Astrocyte of the cerebellum (primary cell): ENCODE measurements around the gene PPFIA2.

Experiments
- DNase-seq: peaks from one replicate; pipeline ENCODE4 v3.0.0-alpha.2; 2011; ENCODE audit warnings: low read depth
- H3K4me3 ChIP-seq: 2 replicates; pipeline ENCODE4 v1.5.1; 2011; ENCODE audit warnings: mild to moderate bottlenecking, low read depth, low read length, moderate library complexity
- CTCF ChIP-seq: IDR thresholded peaks from 2 replicates; pipeline ENCODE4 v1.5.1; 2012; ENCODE audit warnings: low read length, low read depth, moderate library complexity, mild to moderate bottlenecking; ENCODE audit errors: missing control alignments
- in situ Hi-C: cut with HindIII; loops from 2 replicates; pipeline ENCODE4 v1.10.0; 2017; ENCODE audit warnings: low sequenced_read_pairs

PPFIA2 gene

DNA sequence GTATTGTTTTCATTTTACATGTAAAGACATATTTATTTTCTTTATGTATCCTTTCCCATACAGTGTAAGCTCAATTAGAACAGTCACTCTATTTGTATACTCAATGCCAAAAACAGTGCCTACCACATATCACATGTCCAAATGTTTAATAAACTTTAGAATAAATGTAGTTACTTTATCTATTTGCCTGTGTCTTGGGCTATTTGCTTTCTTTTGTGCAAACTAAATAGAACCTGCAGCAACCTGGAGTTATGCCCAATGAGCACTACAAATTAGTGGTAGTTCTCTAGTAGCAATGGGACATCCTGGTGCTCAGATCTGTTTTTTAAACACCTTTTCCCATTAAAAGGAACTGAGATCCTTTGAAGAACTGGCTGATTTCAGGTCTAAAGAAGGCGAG lies 186.7 kb downstream of the PPFIA2 start:
- DNase-seq: no peak
- no peak for TF ChIP-seq CTCF
- H3K4me3 ChIP-seq: no peak overlapping the region
- in situ Hi-C loops: no loop called here

- no peak for DNase-seq
- in situ Hi-C loops: no loop called here
- no peak overlapping the region for H3K4me3 ChIP-seq
- no peak for TF ChIP-seq CTCF
Measured at GRCh38 chr12:81570234-81570633, 188.9 kb downstream of the PPFIA2 start.

GRCh38 chr12:81564237-81564636 lies 194.9 kb downstream of the PPFIA2 start:
- TF ChIP-seq CTCF: no peak
- DNase-seq: no peak
- no peak overlapping the region for H3K4me3 ChIP-seq
- in situ Hi-C loops: no loop called here

DNA sequence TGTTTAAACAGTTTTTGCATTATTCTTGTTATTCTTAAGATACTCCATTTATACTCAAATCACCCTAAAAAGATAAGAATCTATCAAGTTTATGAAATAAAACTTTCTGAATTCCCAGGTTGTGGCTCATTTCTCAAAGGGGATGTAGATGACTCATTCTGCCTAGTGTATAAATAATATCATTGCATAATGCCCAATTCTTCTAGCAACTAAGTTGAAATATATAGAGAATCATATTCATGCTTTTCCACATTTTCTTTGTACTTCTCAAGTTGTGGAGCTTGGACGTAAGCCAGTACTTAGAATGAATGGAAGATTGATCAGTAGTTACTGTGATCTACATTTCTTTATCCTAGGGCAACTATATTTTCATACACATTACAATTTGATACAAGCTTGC lies 201.1 kb downstream of the PPFIA2 start:
- in situ Hi-C loops: no loop called here
- H3K4me3 ChIP-seq: no peak overlapping the region
- DNase-seq: peak; percentile 38
- no peak for TF ChIP-seq CTCF

DNA sequence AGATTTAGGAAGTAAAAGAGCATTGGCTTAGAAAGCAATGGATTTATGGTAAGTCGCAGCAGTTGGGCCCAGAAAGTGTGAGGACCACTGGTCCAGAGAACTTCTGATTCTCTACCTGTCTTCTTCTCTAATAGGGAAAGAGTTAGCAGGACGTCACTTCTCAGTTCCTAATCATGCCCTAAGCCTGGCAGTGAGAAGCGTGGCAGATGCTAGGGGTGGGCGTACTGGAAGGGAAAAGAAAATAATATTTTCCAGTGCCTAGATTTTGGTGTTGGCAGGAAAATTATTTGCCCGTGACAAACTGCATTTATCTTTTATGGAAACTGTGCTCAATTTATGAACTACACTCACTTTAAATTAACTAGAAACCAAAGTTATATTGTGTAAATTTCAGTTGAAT lies 212.3 kb downstream of the PPFIA2 start:
- H3K4me3 ChIP-seq: no peak overlapping the region
- in situ Hi-C loops: no loop called here
- no peak for TF ChIP-seq CTCF
- no peak for DNase-seq

GRCh38 chr12:81543621-81544139 lies 215.5 kb downstream of the PPFIA2 start:
- TF ChIP-seq CTCF: no peak
- H3K4me3 ChIP-seq: no peak overlapping the region
- DNase-seq: no peak
- in situ Hi-C loops: no loop called here
